Epithelial cell of proximal tubule (primary cell): ENCODE results near the gene MFAP4. TPM values are rescaled to one million over a fixed set of nuclear protein-coding genes. Genes with fewer than 3 reads are reported as not detected.

ENCODE experiments used
- DNase-seq: peaks from one replicate; pipeline ENCODE4 v3.0.0-alpha.2; 2011; ENCODE audit warnings: low read depth
- H3K4me3 ChIP-seq: 2 replicates; pipeline ENCODE4 v1.5.1; 2011; ENCODE audit warnings: low read depth, mild to moderate bottlenecking, low read length
- total RNA-seq: library from RNA; depleted of rRNA; stranded (reverse); fragments of >200 nt; gene quantifications from 2 replicates; pipeline ENCODE4 v1.2.3, GENCODE V29; 2015
- TF ChIP-seq, protein P1 (sequence below): conservative IDR thresholded peaks from 2 replicates; pipeline ENCODE4 v1.5.1; 2012; ENCODE audit warnings: low read depth, mild to moderate bottlenecking, low read length

The MFAP4 gene
- total RNA-seq, 1 donor from 2014 or later: not detected

DNA sequence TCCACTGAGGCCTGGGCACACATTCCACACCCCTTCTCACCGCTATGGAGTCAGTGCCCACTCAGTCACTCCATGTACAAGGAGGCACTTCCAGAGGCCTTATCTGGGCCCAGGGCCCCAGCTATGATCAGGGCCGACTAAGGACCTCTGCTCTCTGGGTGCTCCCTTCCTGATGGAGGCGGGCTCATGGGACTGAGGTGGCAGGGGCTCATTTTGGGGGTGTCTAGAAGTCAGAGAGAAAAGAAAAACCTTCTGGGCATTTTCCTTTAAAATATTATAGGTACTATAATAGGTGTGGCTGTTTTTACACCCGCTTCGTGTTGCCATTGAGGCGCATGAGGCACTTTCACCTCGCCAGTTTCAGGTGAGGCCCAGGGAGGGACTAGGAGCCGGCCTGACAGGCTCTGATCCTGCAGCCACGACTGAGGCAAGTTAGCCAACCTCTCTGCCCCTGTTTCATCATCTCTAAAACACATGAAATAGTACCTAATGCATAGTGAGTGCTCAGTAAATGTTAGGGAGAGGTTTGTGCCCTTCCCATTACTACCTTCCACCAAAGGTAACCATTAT is 38.8 kb downstream of the MFAP4 start:
- no peak overlapping the region for H3K4me3 ChIP-seq
- DNase-seq: no peak
- TF ChIP-seq, protein P1, sequence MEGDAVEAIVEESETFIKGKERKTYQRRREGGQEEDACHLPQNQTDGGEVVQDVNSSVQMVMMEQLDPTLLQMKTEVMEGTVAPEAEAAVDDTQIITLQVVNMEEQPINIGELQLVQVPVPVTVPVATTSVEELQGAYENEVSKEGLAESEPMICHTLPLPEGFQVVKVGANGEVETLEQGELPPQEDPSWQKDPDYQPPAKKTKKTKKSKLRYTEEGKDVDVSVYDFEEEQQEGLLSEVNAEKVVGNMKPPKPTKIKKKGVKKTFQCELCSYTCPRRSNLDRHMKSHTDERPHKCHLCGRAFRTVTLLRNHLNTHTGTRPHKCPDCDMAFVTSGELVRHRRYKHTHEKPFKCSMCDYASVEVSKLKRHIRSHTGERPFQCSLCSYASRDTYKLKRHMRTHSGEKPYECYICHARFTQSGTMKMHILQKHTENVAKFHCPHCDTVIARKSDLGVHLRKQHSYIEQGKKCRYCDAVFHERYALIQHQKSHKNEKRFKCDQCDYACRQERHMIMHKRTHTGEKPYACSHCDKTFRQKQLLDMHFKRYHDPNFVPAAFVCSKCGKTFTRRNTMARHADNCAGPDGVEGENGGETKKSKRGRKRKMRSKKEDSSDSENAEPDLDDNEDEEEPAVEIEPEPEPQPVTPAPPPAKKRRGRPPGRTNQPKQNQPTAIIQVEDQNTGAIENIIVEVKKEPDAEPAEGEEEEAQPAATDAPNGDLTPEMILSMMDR: no peak

GRCh38 chr17:19347323-19348080 is 39.5 kb downstream of the MFAP4 start:
- TF ChIP-seq, protein P1: no peak
- no peak for DNase-seq
- H3K4me3 ChIP-seq: no peak overlapping the region

- DNase-seq: no peak
- no peak overlapping the region for H3K4me3 ChIP-seq
- TF ChIP-seq, protein P1: no peak
Observed at GRCh38 chr17:19346351-19347255, 40.4 kb downstream of the MFAP4 start.

GRCh38 chr17:19345486-19346350 is 41.3 kb downstream of the MFAP4 start:
- no peak overlapping the region for H3K4me3 ChIP-seq
- TF ChIP-seq, protein P1: no peak
- DNase-seq: no peak

- H3K4me3 ChIP-seq: no peak overlapping the region
- TF ChIP-seq, protein P1: no peak
Observed at GRCh38 chr17:19345067-19345460, 41.9 kb downstream of the MFAP4 start.

More at GRCh38 chr17:19345067-19345460, 41.9 kb downstream of the MFAP4 start:
- DNase-seq: no peak
